ENCODE data around the gene AGAP2.

Gene AGAP2

GRCh38 chr12:57781801-57782200 lies 43.3 kb upstream of the AGAP2 start:
- H3K4me1 Mint-ChIP-seq, result peaks cover 13% of the 10 kb centered on the region
- no peaks in the 10 kb centered on the region for H3K9me3 Mint-ChIP-seq
- no peak for TF ChIP-seq CTCF (IDR thresholded peaks at IDR 0.05; ENCODE audit: unreplicated experiment in 3 of 3)
- no peak overlapping the region for H3K4me3 Mint-ChIP-seq
- no peak overlapping the region for H3K27ac Mint-ChIP-seq
- H3K36me3 Mint-ChIP-seq (ENCODE audit: low read depth), result peaks cover 17% of the 10 kb centered on the region
- no peaks in the 10 kb centered on the region for H3K27me3 Mint-ChIP-seq (ENCODE audit: low read depth)

DNA sequence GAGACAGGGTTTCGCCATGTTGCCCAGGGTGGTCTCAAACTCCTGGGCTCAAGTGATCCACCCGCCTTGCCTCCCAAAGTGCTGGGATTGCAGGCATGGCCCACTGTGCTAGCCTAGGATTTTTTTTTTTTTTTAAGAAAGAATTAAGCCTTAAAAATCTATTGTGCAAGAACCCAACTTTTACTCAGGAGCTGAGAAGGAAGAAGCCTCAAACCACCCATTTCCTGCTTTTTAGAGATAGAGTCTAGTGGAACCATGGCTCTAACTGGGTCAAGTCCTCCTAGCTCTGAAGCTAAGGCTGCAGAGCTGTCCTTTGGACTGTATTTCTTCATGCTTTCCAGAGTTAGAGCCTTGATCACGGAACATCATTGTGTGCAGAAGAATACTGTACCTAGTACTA lies 42.7 kb upstream of the AGAP2 start:
- TF ChIP-seq CTCF (IDR thresholded peaks at IDR 0.05; ENCODE audit: unreplicated experiment in 3 of 3), result no peak
- Mint-ChIP-seq H3K9me3 (no peaks in the 10 kb centered on the region), H3K36me3 (ENCODE audit: low read depth) (peaks cover 12% of the 10 kb centered on the region), H3K27ac (no peak overlapping the region), H3K4me3 (no peak overlapping the region), H3K4me1 (peaks cover 13% of the 10 kb centered on the region), H3K27me3 (ENCODE audit: low read depth) (no peaks in the 10 kb centered on the region)

DNA sequence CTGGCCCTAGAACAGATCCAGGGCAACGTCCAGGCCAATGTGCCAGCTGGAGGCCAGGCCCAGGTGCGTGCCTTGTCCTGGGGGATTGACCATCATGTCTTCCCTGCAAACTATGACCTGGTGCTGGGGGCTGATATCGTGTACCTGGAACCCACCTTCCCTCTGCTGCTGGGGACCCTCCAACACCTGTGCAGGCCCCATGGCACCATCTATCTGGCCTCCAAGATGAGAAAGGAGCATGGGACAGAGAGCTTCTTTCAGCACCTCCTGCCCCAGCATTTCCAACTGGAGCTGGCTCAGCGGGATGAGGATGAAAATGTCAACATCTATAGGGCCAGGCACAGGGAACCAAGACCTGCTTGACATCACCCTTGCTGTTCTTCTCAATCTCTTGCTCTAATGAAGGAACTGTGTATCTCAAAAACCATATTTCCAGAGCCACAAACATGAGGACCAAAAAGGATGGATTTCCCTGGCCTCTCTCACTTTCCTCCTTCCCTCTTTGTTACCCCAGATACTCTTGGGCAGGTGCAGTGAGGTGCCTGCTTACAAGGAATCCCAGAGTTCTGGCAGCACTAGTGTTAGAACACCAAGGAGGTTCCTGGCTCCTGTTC lies 41.8 kb upstream of the AGAP2 start:
- no peak for TF ChIP-seq CTCF (IDR thresholded peaks at IDR 0.05; ENCODE audit: unreplicated experiment in 3 of 3)
- Mint-ChIP-seq H3K9me3 (no peaks in the 10 kb centered on the region), H3K36me3 (ENCODE audit: low read depth) (peaks cover 15% of the 10 kb centered on the region), H3K27me3 (ENCODE audit: low read depth) (no peaks in the 10 kb centered on the region), H3K27ac (no peak overlapping the region), H3K4me3 (no peak overlapping the region), H3K4me1 (peaks cover 13% of the 10 kb centered on the region)

DNA sequence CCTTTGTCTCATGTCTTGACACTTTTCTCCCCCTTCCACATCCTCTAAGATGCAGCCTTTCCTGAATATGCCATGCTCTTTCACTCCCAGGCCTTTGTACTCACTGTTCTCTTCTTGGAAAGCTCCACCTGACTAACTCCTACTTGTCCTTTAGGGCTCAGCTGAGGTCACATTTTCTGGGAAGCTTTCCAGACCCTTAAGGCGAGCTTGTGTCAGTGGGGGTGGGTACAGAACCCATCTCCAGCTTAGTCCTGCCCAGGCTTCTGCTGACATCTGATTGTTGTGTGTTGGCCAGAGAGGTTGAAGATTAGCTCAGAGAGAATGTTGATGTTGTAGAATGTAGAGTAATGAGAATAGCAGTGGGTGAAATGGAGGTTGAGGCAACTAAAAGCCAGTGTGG lies 41.2 kb upstream of the AGAP2 start:
- Mint-ChIP-seq H3K4me3 (peak overlapping the region in 2 of 3 experiments; percentile 19 to 24), H3K27ac (no peak overlapping the region), H3K36me3 (ENCODE audit: low read depth) (peaks cover 15% of the 10 kb centered on the region), H3K27me3 (ENCODE audit: low read depth) (no peaks in the 10 kb centered on the region), H3K9me3 (no peaks in the 10 kb centered on the region), H3K4me1 (peaks cover 13% of the 10 kb centered on the region)
- TF ChIP-seq CTCF (IDR thresholded peaks at IDR 0.05; ENCODE audit: unreplicated experiment in 3 of 3), result no peak

DNA sequence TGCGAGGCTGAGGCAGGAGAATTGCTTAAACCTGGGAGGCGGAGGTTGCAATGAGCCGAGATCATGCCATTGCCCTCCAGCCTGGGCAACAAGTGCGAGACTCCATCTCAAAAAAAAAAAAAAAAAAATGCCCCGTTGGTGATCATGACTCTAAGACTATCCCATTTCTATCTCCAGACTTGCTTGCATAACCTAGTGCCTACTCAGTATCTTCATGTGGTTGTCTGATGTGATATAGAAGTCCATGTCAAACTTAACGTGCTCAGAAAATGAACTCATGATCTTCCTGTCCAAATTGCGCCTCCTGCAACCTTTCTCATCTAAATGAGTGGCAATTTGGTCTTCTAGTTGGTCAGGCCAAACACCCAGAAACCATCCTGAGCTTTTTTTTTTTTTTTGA lies 39.4 kb upstream of the AGAP2 start:
- Mint-ChIP-seq H3K36me3 (ENCODE audit: low read depth) (peaks cover 10% of the 10 kb centered on the region), H3K27ac (no peak overlapping the region)

More for the DNA sequence above, 39.4 kb upstream of the AGAP2 start:
- no peaks in the 10 kb centered on the region for H3K9me3 Mint-ChIP-seq
- H3K4me1 Mint-ChIP-seq, result peaks cover 13% of the 10 kb centered on the region
- H3K27me3 Mint-ChIP-seq (ENCODE audit: low read depth), result no peaks in the 10 kb centered on the region
- H3K4me3 Mint-ChIP-seq, result peak overlapping the region in 1 of 3 experiments; percentile 21
- TF ChIP-seq CTCF (IDR thresholded peaks at IDR 0.05; ENCODE audit: unreplicated experiment in 3 of 3), result no peak
